HG03354 (cell line): ENCODE results near the gene LRRC4C.

Source experiments
- ATAC-seq: cut with Tn5 transposase; IDR thresholded peaks from one replicate; pipeline ENCODE4 v1.9.1; 2021; ENCODE audit warnings: mild to moderate bottlenecking; ENCODE audit not compliant: unreplicated experiment, poor library complexity, severe bottlenecking

The LRRC4C gene

DNA sequence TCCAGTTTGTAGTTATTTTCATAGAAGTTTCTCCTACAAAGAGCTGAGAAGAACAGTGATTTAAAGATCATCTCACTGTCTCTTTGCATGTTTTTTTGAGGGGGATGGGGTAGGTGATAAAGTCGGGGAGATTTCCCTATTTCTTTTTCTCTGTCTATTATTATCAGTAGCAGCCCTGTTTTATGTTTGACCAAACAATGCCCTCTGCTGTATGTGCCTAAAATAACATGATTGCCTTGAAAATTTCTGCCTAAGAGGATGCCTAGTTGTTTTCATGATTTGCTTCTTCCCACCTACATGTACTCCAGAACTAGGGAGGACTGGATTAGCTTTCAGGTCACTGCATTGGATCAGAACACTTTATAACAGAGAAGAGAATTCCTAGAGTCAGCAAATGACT, 1330.2 kb downstream of the LRRC4C start:
- ATAC-seq: no peak

DNA sequence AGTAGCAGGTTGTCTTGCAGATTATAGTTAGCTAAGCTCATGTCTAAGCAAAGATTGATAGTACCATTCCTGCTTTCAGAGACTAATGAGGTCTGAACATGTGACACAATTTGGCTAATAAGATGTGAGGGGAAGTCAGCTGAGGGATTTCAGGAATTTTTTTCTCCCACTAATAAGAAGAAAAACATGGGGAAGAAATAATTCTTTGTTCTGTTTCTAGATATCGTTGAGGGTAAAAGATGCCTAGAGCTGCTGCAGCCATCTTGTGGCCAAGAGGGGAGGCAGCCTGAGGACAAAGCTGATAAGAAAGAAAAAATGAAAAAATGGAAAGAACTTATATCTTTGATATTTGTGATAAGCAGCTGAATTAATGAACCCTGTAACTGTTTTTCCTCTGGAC, 1334.4 kb downstream of the LRRC4C start:
- no peak for ATAC-seq

DNA sequence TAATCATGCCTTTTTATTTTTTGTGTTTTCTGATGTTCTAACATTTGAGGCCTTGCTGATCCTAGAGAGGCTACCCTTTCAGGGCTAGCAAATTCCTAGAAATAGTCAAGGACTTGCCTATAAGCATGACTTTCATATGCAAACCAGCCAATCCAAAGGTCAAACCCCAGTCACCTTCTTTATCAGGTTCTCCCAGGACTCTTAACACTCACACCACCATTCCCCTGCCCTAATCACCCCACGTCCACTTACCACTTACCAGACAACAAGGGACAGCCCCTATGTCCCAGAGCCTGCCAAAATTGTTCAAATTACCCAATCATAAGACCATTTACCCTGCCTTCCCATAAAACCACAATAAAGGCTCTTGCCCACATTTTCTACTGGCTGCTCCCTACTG, 1339.8 kb downstream of the LRRC4C start:
- ATAC-seq: no peak

DNA sequence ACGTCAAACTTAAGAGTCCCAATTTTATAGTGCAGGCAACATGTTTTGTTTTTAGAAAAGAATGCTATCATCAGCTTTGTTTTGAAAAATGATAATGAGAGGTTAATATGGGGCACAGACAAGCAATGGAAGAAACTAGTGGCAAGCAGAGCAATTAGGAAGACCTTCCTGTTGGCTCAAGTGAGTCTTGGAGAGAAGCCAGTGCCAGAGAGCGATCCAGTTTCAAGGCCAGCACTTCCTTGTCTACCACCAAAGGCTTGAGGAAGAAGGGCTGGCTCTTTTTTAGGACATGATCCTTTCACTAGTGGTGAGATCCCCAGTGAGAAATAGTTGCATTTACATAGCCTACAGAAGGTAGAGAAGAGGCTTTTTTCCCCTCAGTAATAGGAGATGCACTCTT, 1340.7 kb downstream of the LRRC4C start:
- no peak for ATAC-seq

- no peak for ATAC-seq
Observed at GRCh38 chr11:40118026-40118425, 1341.4 kb downstream of the LRRC4C start.

- no peak for ATAC-seq
Observed at GRCh38 chr11:40104941-40105550, 1354.4 kb downstream of the LRRC4C start.

DNA sequence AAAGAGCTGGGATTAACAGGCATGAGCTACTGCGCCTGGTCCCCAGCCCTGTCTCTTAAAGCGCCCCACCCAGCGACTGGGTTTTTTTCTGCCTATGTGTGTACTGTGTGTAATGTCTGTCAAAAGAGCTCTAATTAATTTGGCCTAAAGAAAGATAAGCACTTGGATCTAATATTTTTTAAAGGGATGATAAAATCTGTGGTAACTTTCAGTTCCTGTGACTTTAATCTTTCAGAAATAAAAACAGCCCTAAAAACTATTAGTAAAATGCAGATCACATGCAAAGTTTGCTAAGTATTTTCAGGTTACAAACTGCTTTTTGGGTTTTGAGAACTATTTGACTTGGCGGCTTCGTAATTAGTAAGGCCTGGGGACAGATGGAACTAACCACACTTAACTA, 1358.7 kb downstream of the LRRC4C start:
- no peak for ATAC-seq

- ATAC-seq: no peak
Observed at GRCh38 chr11:40100162-40100553, 1359.3 kb downstream of the LRRC4C start.

- no peak for ATAC-seq
Observed at GRCh38 chr11:40099426-40100161, 1359.9 kb downstream of the LRRC4C start.

DNA sequence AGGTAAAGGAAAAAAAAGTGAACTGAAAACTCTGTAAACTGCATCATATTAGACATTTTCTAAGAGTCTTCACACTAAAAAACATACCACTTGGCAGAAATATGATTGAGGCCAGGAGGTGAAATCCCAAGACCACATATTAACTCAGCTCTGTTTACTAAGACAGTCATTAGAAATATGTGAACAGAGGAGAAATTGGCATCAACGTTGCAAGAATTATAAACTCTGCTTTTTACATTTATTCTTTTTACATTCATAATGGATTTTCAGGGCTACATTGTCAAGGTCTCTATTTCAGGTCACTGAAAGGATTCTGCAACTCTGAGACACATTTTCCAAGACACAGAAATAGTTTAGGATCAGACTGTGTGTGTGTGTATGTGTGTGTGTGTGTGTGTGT, 1364.0 kb downstream of the LRRC4C start:
- no peak for ATAC-seq

GRCh38 chr11:40094954-40095353, 1364.5 kb downstream of the LRRC4C start:
- no peak for ATAC-seq

- no peak for ATAC-seq
Observed at GRCh38 chr11:40080434-40080833, 1379.0 kb downstream of the LRRC4C start.
